ENCODE data around the gene CDCA4. TPM values are rescaled to one million over a fixed set of nuclear protein-coding genes. Genes with fewer than 3 reads are reported as not detected.

Gene CDCA4
- total RNA-seq, 2 experiments from 2014 or later: 17.7 to 18.8 TPM

DNA sequence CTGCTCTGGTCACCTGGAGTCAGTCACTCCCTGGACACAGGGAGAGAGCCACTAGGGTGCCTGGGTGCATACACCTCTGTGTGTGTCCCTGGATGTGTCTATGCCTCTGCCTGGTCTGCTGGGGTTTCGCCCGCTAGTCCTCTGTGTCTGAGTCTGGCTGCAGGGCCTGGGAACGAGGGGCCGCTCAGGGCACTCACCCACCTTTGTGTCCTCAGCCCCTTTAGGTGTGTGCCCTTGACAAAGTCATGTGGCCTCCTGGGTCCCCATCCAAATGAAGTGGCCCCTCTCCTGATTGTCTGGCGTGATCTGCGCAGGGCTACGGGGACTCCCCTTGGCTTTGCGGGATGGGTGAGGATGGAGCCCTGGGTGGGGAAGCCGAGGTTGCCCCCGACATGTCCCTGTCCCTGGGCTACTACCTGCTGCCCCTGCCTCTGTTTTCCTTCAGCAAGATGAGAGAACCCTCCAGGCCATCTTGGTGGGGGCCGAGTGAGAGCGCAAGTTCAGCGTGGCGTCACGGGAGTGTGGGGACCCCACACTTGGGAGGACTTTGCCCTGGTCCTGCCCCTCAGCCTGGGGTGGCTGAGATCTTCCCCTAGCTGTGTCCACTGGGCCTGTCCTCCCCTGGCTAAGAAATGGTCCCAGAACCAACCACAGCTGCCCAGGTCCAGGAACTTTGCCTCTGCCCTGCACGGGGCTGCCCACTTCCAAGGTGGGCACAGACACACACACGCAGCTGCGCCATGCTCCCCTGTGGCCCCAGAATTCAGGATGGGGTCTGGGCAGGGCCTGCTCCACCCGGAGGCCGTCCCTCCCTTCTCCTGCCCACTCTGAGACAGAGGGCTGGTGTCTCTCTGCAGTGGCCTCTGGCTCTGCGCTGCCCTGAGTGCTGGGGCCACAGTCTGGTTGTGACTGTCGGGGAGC lies 40.0 kb downstream of the CDCA4 start:
- peaks cover 21 to 25% of the 10 kb centered on the region in 2 experiments for H3K27me3 ChIP-seq (ENCODE audit: control insufficient read depth in 1 of 2, insufficient read depth in 2 of 2, low read length in 2 of 2)
- H3K36me3 Mint-ChIP-seq (ENCODE audit: low read depth): no peaks in the 10 kb centered on the region
- no peak overlapping the region for H3K27ac Mint-ChIP-seq
- H3K4me1 ChIP-seq (ENCODE audit: insufficient read depth, low read length): peaks cover 24% of the 10 kb centered on the region
- no peaks in the 10 kb centered on the region for H3K36me3 ChIP-seq (ENCODE audit: insufficient read depth, low read length)
- peak in 1 of 14 experiments; percentile 10 for DNase-seq
- POLR2A ChIA-PET: no interaction called here
- H3K4me3 Mint-ChIP-seq: no peak overlapping the region
- peaks cover 0 to 11% of the 10 kb centered on the region in 2 experiments for H3K9me3 ChIP-seq (ENCODE audit: control insufficient read depth in 1 of 2, insufficient read depth in 1 of 2, low read length in 2 of 2)
- no peaks in the 10 kb centered on the region for H3K9me3 Mint-ChIP-seq
- ATAC-seq (ENCODE audit: poor library complexity): no peak
- no peak overlapping the region for H3K4me3 ChIP-seq (ENCODE audit: low read length)
- TF ChIP-seq, protein P1, sequence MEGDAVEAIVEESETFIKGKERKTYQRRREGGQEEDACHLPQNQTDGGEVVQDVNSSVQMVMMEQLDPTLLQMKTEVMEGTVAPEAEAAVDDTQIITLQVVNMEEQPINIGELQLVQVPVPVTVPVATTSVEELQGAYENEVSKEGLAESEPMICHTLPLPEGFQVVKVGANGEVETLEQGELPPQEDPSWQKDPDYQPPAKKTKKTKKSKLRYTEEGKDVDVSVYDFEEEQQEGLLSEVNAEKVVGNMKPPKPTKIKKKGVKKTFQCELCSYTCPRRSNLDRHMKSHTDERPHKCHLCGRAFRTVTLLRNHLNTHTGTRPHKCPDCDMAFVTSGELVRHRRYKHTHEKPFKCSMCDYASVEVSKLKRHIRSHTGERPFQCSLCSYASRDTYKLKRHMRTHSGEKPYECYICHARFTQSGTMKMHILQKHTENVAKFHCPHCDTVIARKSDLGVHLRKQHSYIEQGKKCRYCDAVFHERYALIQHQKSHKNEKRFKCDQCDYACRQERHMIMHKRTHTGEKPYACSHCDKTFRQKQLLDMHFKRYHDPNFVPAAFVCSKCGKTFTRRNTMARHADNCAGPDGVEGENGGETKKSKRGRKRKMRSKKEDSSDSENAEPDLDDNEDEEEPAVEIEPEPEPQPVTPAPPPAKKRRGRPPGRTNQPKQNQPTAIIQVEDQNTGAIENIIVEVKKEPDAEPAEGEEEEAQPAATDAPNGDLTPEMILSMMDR (IDR thresholded peaks at IDR 0.05): no peak
- no peak overlapping the region for H3K27ac ChIP-seq (ENCODE audit: low read depth in 1 of 2, low read length in 2 of 2)
- intact Hi-C loops (cut with DNase I, micrococcal nuclease): loop anchor here in 1 of 2 experiments (5.0 kb wide), 1 partner anchor 201 kb away; the partner anchor contains the start of gene NUDT14
- CTCF ChIA-PET: interaction anchor here (2.9 kb wide), 1 partner anchor 65 kb away, joined by 11 read pairs; no protein-coding TSS in a partner anchor
- H3K4me1 Mint-ChIP-seq (ENCODE audit: low read depth): peaks cover 5% of the 10 kb centered on the region
- peaks cover 32% of the 10 kb centered on the region for H3K27me3 Mint-ChIP-seq

- ATAC-seq (ENCODE audit: poor library complexity): no peak
- Mint-ChIP-seq H3K36me3 (ENCODE audit: low read depth) (no peaks in the 10 kb centered on the region), H3K27ac (no peak overlapping the region), H3K27me3 (peaks cover 32% of the 10 kb centered on the region), H3K4me3 (peak overlapping the region; percentile 49), H3K9me3 (no peaks in the 10 kb centered on the region), H3K4me1 (ENCODE audit: low read depth) (peaks cover 5% of the 10 kb centered on the region)
- TF ChIP-seq, protein P1 (IDR thresholded peaks at IDR 0.05): no peak
- Histone ChIP-seq H3K36me3 (ENCODE audit: insufficient read depth, low read length) (no peaks in the 10 kb centered on the region), H3K27me3 (ENCODE audit: control insufficient read depth in 1 of 2, insufficient read depth in 2 of 2, low read length in 2 of 2) (peaks cover 24 to 25% of the 10 kb centered on the region in 2 experiments), H3K9me3 (ENCODE audit: control insufficient read depth in 1 of 2, insufficient read depth in 1 of 2, low read length in 2 of 2) (peaks cover 0 to 11% of the 10 kb centered on the region in 2 experiments), H3K27ac (ENCODE audit: low read depth in 1 of 2, low read length in 2 of 2) (no peak overlapping the region), H3K4me3 (ENCODE audit: low read length) (no peak overlapping the region), H3K4me1 (ENCODE audit: insufficient read depth, low read length) (peaks cover 26% of the 10 kb centered on the region)
- intact Hi-C loops (cut with DNase I, micrococcal nuclease): loop anchor here in 1 of 2 experiments (5.0 kb wide), 1 partner anchor 202 kb away; the partner anchor contains the start of gene NUDT14
- DNase-seq: no peak
- CTCF ChIA-PET: no interaction called here
- POLR2A ChIA-PET: no interaction called here
Measured at GRCh38 chr14:104979758-104980610, 40.9 kb downstream of the CDCA4 start.
